ENCODE data around the gene RDH5.

DNA sequence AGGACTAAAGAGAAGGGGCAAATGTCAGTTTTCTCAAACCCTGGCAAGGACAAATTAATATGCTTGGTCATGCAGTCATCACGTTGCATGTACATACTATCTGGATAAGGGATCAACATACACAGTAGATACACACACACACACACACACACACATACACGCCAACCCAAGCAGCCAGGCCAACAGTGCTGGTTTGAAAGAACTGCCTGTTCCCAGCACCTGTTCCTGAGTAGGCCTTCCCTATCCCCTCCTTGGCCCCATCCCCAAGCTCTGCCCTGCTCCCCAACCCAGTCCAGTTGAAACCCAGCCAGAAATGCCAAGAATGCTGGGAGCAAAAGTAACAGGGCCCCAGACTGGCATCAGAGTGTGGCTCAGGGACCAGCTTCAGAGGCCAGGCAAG, 16.9 kb upstream of the RDH5 start:
- TF ChIP-seq, protein P1, sequence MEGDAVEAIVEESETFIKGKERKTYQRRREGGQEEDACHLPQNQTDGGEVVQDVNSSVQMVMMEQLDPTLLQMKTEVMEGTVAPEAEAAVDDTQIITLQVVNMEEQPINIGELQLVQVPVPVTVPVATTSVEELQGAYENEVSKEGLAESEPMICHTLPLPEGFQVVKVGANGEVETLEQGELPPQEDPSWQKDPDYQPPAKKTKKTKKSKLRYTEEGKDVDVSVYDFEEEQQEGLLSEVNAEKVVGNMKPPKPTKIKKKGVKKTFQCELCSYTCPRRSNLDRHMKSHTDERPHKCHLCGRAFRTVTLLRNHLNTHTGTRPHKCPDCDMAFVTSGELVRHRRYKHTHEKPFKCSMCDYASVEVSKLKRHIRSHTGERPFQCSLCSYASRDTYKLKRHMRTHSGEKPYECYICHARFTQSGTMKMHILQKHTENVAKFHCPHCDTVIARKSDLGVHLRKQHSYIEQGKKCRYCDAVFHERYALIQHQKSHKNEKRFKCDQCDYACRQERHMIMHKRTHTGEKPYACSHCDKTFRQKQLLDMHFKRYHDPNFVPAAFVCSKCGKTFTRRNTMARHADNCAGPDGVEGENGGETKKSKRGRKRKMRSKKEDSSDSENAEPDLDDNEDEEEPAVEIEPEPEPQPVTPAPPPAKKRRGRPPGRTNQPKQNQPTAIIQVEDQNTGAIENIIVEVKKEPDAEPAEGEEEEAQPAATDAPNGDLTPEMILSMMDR (conservative IDR thresholded peaks at IDR 0.05) = no peak
- TF ChIP-seq EZH2 (IDR thresholded peaks at IDR 0.05; ENCODE audit: low read depth) = no peak
